Esophagus muscularis mucosa (tissue), 4 donors: ENCODE measurements around the gene C12orf54. TPM values are rescaled to one million over a fixed set of nuclear protein-coding genes. Genes with fewer than 3 reads are reported as not detected.
"Not testable (repeated sequence)": the region's sequence is repeated elsewhere in the genome, so short reads cannot be mapped to it uniquely, and the experiment has no call there.

Experiments
- DNase-seq: peaks from one replicate; pipeline ENCODE4 v3.0.0-alpha.2; 2017; ENCODE audit errors: extremely low spot score
- H3K27ac ChIP-seq, 4 donors: fragments of 200-600 bp; sonication (generic); replicated peaks in 1 of 4; 1 replicate in 3 of 4; 2 replicates in 1 of 4; pipeline ENCODE4 v1.5.1; 2016 to 2019; ENCODE audit warnings: mild to moderate bottlenecking in 1 of 4
- H3K27me3 ChIP-seq, 4 donors: fragments of 200-600 bp; sonication (generic); one replicate each; pipeline versions ENCODE4 v1.5.1 to v1.6.0; 2016 to 2019
- H3K36me3 ChIP-seq, 4 donors: fragments of 200-600 bp; sonication (generic); one replicate each; pipeline ENCODE4 v1.5.1; 2016 to 2019
- H3K4me1 ChIP-seq, 4 donors: fragments of 200-600 bp; sonication (generic); one replicate each; pipeline ENCODE4 v1.5.1; 2016 to 2019
- H3K4me3 ChIP-seq, 4 donors: fragments of 200-600 bp; sonication (generic); 1 replicate in 2 of 4; 2 replicates in 2 of 4; pipeline ENCODE4 v1.5.1; 2016 to 2019; ENCODE audit warnings: mild to moderate bottlenecking in 4 of 4, moderate library complexity in 1 of 4
- H3K9me3 ChIP-seq, 4 donors: fragments of 200-600 bp; sonication (generic); 1 replicate in 3 of 4; 2 replicates in 1 of 4; pipeline ENCODE4 v1.5.1; 2016 to 2019
- CTCF ChIP-seq, 3 experiments: fragments of 200-600 bp in 2 of 3; fragments of 450-650 bp in 1 of 3; sonication (generic) in 2 of 3; IDR thresholded peaks; one replicate each; pipeline ENCODE4 v1.5.1; 2017 to 2019; ENCODE audit warnings: antibody characterized with exemption in 3 of 3, mild to moderate bottlenecking in 2 of 3, moderate library complexity in 1 of 3
- EP300 ChIP-seq: sonication (generic); formaldehyde crosslinking; IDR thresholded peaks from one replicate; pipeline ENCODE4 v1.6.1; 2017; ENCODE audit warnings: antibody characterized with exemption
- POLR2A ChIP-seq: fragments of 450-650 bp; IDR thresholded peaks from one replicate; pipeline ENCODE4 v1.6.1; 2017; ENCODE audit warnings: antibody characterized with exemption, moderate library complexity, mild to moderate bottlenecking, low read depth
- POLR2AphosphoS5 ChIP-seq, 2 donors: sonication (generic); formaldehyde crosslinking; IDR thresholded peaks; one replicate each; pipeline ENCODE4 v1.6.1; 2017; ENCODE audit warnings: antibody characterized with exemption in 2 of 2
- WGBS: methylation state at CpG from one replicate; pipeline ENCODE4 v1.1.5; 2018; 5-methylcytosine and 5-hydroxymethylcytosine counted together
- intact Hi-C: fragments of 100-400 bp; cut with DNase I; formaldehyde crosslinking; loops from one replicate; pipeline ENCODE4 v1.15.1; 2023
- total RNA-seq, 4 donors: library from RNA; depleted of rRNA; stranded (reverse); fragments of >200 nt; gene quantifications; one replicate each; pipeline versions ENCODE4 v1.1.0 to v1.2.1, GENCODE V29; 2016

C12orf54 gene
- total RNA-seq, 4 donors from 2014 or later = not detected

- H3K27me3 ChIP-seq = no peaks in the 10 kb centered on the region
- 71% methylated on average over 3 of the region's 3 CpGs for WGBS
- H3K4me1 ChIP-seq = no peaks in the 10 kb centered on the region
- H3K9me3 ChIP-seq = no peaks in the 10 kb centered on the region
- no peak overlapping the region for H3K27ac ChIP-seq
- no peak for DNase-seq
- TF ChIP-seq EP300 = no peak
- no peak for TF ChIP-seq POLR2A
- no peak for TF ChIP-seq CTCF (IDR thresholded peaks at IDR 0.05)
- TF ChIP-seq POLR2AphosphoS5 (IDR thresholded peaks at IDR 0.05) = no peak
- intact Hi-C loops = no loop called here
- H3K4me3 ChIP-seq = no peak overlapping the region
- H3K36me3 ChIP-seq = no peaks in the 10 kb centered on the region
These were observed 632 bp downstream of the C12orf54 start for GRCh38 chr12:48482930-48483329.

GRCh38 chr12:48486261-48486660 lies 4.0 kb downstream of the C12orf54 start:
- H3K4me1 ChIP-seq = no peaks in the 10 kb centered on the region
- intact Hi-C loops = no loop called here
- H3K4me3 ChIP-seq = no peak overlapping the region
- TF ChIP-seq EP300 = no peak
- TF ChIP-seq POLR2AphosphoS5 (IDR thresholded peaks at IDR 0.05) = no peak
- no peak for TF ChIP-seq CTCF (IDR thresholded peaks at IDR 0.05)
- TF ChIP-seq POLR2A = no peak
- H3K27me3 ChIP-seq = no peaks in the 10 kb centered on the region
- H3K27ac ChIP-seq = no peak overlapping the region
- DNase-seq = no peak
- WGBS = 83% methylated on average over 2 of the region's 2 CpGs
- H3K36me3 ChIP-seq = no peaks in the 10 kb centered on the region
- no peaks in the 10 kb centered on the region for H3K9me3 ChIP-seq

GRCh38 chr12:48486679-48487078 lies 4.4 kb downstream of the C12orf54 start:
- H3K36me3 ChIP-seq = no peaks in the 10 kb centered on the region
- 65% methylated on average over 5 of the region's 5 CpGs for WGBS
- intact Hi-C loops = no loop called here
- H3K4me3 ChIP-seq = no peak overlapping the region
- H3K27me3 ChIP-seq = no peaks in the 10 kb centered on the region
- no peaks in the 10 kb centered on the region for H3K9me3 ChIP-seq
- TF ChIP-seq CTCF (IDR thresholded peaks at IDR 0.05) (no peak), EP300 (no peak), POLR2A (no peak), POLR2AphosphoS5 (IDR thresholded peaks at IDR 0.05) (no peak)
- H3K27ac ChIP-seq = no peak overlapping the region
- no peaks in the 10 kb centered on the region for H3K4me1 ChIP-seq
- DNase-seq = no peak

GRCh38 chr12:48489012-48489411 lies 6.7 kb downstream of the C12orf54 start:
- H3K27me3 ChIP-seq = no peaks in the 10 kb centered on the region
- no peaks in the 10 kb centered on the region for H3K4me1 ChIP-seq
- intact Hi-C loops = no loop called here
- no peaks in the 10 kb centered on the region for H3K36me3 ChIP-seq
- H3K4me3 ChIP-seq = no peak overlapping the region
- 53% methylated on average over 2 of the region's 2 CpGs for WGBS
- H3K9me3 ChIP-seq = no peaks in the 10 kb centered on the region
- TF ChIP-seq POLR2A = no peak
- TF ChIP-seq EP300 = no peak
- TF ChIP-seq POLR2AphosphoS5 (IDR thresholded peaks at IDR 0.05) = no peak
- TF ChIP-seq CTCF (IDR thresholded peaks at IDR 0.05) = no peak
- no peak for DNase-seq
- no peak overlapping the region for H3K27ac ChIP-seq

- H3K4me1 ChIP-seq, H3K27me3 ChIP-seq, H3K4me3 ChIP-seq, intact Hi-C loops, H3K9me3 ChIP-seq, H3K36me3 ChIP-seq, DNase-seq, H3K27ac ChIP-seq: not testable (repeated sequence)
- 80% methylated on average over 7 of the region's 7 CpGs for WGBS
These were observed 7.2 kb downstream of the C12orf54 start for GRCh38 chr12:48489456-48489855.

- DNase-seq, intact Hi-C loops: not testable (repeated sequence)
These were observed 18.0 kb downstream of the C12orf54 start for GRCh38 chr12:48500281-48500680.

GRCh38 chr12:48506836-48507235 lies 24.5 kb downstream of the C12orf54 start:
- WGBS = 62% methylated on average over 2 of the region's 2 CpGs
- H3K4me3 ChIP-seq, H3K9me3 ChIP-seq, DNase-seq, H3K27ac ChIP-seq, H3K4me1 ChIP-seq, H3K27me3 ChIP-seq, intact Hi-C loops, H3K36me3 ChIP-seq: not testable (repeated sequence)

More at GRCh38 chr12:48500281-48500680, 18.0 kb downstream of the C12orf54 start:
- 83% methylated on average over 8 of the region's 32 CpGs for WGBS
- H3K27me3 ChIP-seq, H3K9me3 ChIP-seq, H3K27ac ChIP-seq, H3K4me3 ChIP-seq, H3K4me1 ChIP-seq, H3K36me3 ChIP-seq: not testable (repeated sequence)
